ENCODE measurements around the gene TAS2R41. TPM values are rescaled to one million over a fixed set of nuclear protein-coding genes. Genes with fewer than 3 reads are reported as not detected.
A peak's percentile ranks its signal among the peaks of the same experiment; 100 is the strongest.

TAS2R41 gene
- total RNA-seq, 1 experiment from 2014 or later, result not detected

GRCh38 chr7:143490717-143491306, 13.1 kb downstream of the TAS2R41 start:
- Histone ChIP-seq H3K14ac (ENCODE audit: insufficient read depth, low read length) (no peak overlapping the region), H3K23me2 (ENCODE audit: insufficient read length, low read depth, low read length, poor library complexity, severe bottlenecking) (no peaks in the 10 kb centered on the region), H2BK120ac (ENCODE audit: low read depth, low read length, poor library complexity, severe bottlenecking) (no peak overlapping the region), H3K9ac (ENCODE audit: extremely low read depth, insufficient read length, low read length) (no peak overlapping the region), H3K79me2 (ENCODE audit: insufficient read depth, low read length) (no peaks in the 10 kb centered on the region), H3K27ac (ENCODE audit: insufficient read length, low read depth, low read length) (no peak overlapping the region), H3K79me1 (ENCODE audit: insufficient read depth, low read depth, low read length, poor library complexity, severe bottlenecking) (no peaks in the 10 kb centered on the region), H3K56ac (ENCODE audit: insufficient read length, low read depth, low read length) (no peak overlapping the region), H3K9me3 (ENCODE audit: control insufficient read depth, low read depth, low read length) (no peaks in the 10 kb centered on the region), H3T11ph (ENCODE audit: low read length) (no peak overlapping the region), H2BK20ac (ENCODE audit: low read depth, low read length, poor library complexity, severe bottlenecking) (no peak overlapping the region), H3K4ac (ENCODE audit: low read depth, low read length) (no peak overlapping the region), H3K4me1 (ENCODE audit: insufficient read depth, low read length) (no peaks in the 10 kb centered on the region; the same call in 1 of the 2 replicates), H2AK5ac (ENCODE audit: insufficient read length, low read length) (no peak overlapping the region), H4K91ac (ENCODE audit: insufficient read length, low read depth, low read length) (no peak overlapping the region), H2BK5ac (ENCODE audit: insufficient read length, low read length) (no peak overlapping the region), H3K18ac (ENCODE audit: insufficient read length, low read depth, low read length) (no peak overlapping the region), H3K27me3 (ENCODE audit: insufficient read depth, low read length) (no peaks in the 10 kb centered on the region), H4K20me1 (ENCODE audit: control insufficient read depth, insufficient read depth, insufficient read length) (no peaks in the 10 kb centered on the region), H4K5ac (ENCODE audit: insufficient read length, low read depth, low read length) (no peak overlapping the region), H3K4me2 (ENCODE audit: insufficient read depth, insufficient read length, low read length) (no peak overlapping the region), H3K23ac (ENCODE audit: insufficient read length, low read depth, low read length) (no peak overlapping the region), H2BK12ac (ENCODE audit: insufficient read length, low read depth, low read length) (no peak overlapping the region), H2BK15ac (ENCODE audit: low read depth, low read length) (no peak overlapping the region), H4K8ac (replicated peaks; ENCODE audit: insufficient read length, low read depth, low read length) (no peak overlapping the region), H2AFZ (ENCODE audit: low read length) (no peak overlapping the region)
- Mint-ChIP-seq H3K4me3 (no peak overlapping the region; a peak in 1 of 5 replicates), H3K27me3 (ENCODE audit: low read depth) (no peaks in the 10 kb centered on the region), H3K27ac (no peak overlapping the region), H3K36me3 (ENCODE audit: insufficient read depth in 1 of 3, low read depth in 3 of 3) (no peaks in the 10 kb centered on the region), H3K4me1 (peaks cover 0 to 3% of the 10 kb centered on the region in 2 experiments; a peak in 1 of 4 replicates), H3K9me3 (no peaks in the 10 kb centered on the region; a peak in 1 of 5 replicates)
- TF ChIP-seq CTCF (conservative IDR thresholded peaks at IDR 0.05), result peak; percentile 73
- peak; percentile 60 for DNase-seq
- no CpG with 5 or more reads among the region's 1 CpG for WGBS (ENCODE audit: extremely low coverage, insufficient read length, low lambda C conversion rate)
